KMS-11 (cell line): ENCODE results near the gene UGT1A8.

Source experiments
- H2AFZ ChIP-seq: fragments of 200-600 bp; sonication (generic); 2 replicates; pipeline ENCODE4 v1.6.1; 2016; ENCODE audit warnings: antibody characterized with exemption, mixed run types, low read depth
- H3K27ac ChIP-seq: fragments of 200-600 bp; sonication (generic); 2 replicates; pipeline ENCODE4 v1.6.1; 2016; ENCODE audit warnings: mild to moderate bottlenecking, mixed run types
- H3K27me3 ChIP-seq: fragments of 200-600 bp; sonication (generic); 2 replicates; pipeline ENCODE4 v1.6.1; 2017; ENCODE audit warnings: mild to moderate bottlenecking, low read depth, mixed run types, moderate library complexity; ENCODE audit not compliant: insufficient read depth
- H3K36me3 ChIP-seq: fragments of 200-600 bp; sonication (generic); 2 replicates; pipeline ENCODE4 v1.6.1; 2017; ENCODE audit warnings: mild to moderate bottlenecking, mixed run types; ENCODE audit not compliant: insufficient read depth
- H3K4me1 ChIP-seq: fragments of 200-600 bp; sonication (generic); 2 replicates; pipeline ENCODE4 v1.6.1; 2016; ENCODE audit warnings: mild to moderate bottlenecking, low read depth, mixed run types; ENCODE audit not compliant: poor library complexity, severe bottlenecking
- H3K4me2 ChIP-seq: fragments of 200-600 bp; sonication (generic); 2 replicates; pipeline ENCODE4 v1.7.0; 2016; ENCODE audit warnings: mild to moderate bottlenecking, mixed run types
- H3K4me3 ChIP-seq: fragments of 200-600 bp; sonication (generic); IDR thresholded peaks from 2 replicates; pipeline ENCODE4 v1.6.1; 2017; ENCODE audit warnings: low read depth, low read length, mixed read lengths; ENCODE audit not compliant: insufficient read depth
- H3K79me2 ChIP-seq: fragments of 200-600 bp; sonication (generic); 2 replicates; pipeline ENCODE4 v1.6.1; 2016; ENCODE audit warnings: low read depth, mixed run types; ENCODE audit not compliant: insufficient read depth
- H3K9ac ChIP-seq: fragments of 200-600 bp; sonication (generic); 2 replicates; pipeline ENCODE4 v1.6.1; 2016; ENCODE audit warnings: mild to moderate bottlenecking, mixed run types
- H4K20me1 ChIP-seq: fragments of 200-600 bp; sonication (generic); 2 replicates; pipeline ENCODE4 v1.6.1; 2016; ENCODE audit warnings: mild to moderate bottlenecking, mixed run types; ENCODE audit not compliant: insufficient read depth
- CTCF ChIP-seq: fragments of 200-600 bp; sonication (generic); conservative IDR thresholded peaks from 2 replicates; pipeline ENCODE4 v1.6.1; 2017; ENCODE audit warnings: low read depth, mild to moderate bottlenecking, antibody characterized with exemption, low read length, moderate library complexity, mixed read lengths

The UGT1A8 gene

GRCh38 chr2:233773854-233774253, 156.4 kb downstream of the UGT1A8 start:
- Histone ChIP-seq H3K79me2 (no peaks in the 10 kb centered on the region), H3K4me3 (no peak overlapping the region), H3K9ac (no peak overlapping the region), H2AFZ (no peak overlapping the region), H3K27ac (no peak overlapping the region), H4K20me1 (no peaks in the 10 kb centered on the region), H3K27me3 (no peaks in the 10 kb centered on the region), H3K4me2 (no peak overlapping the region), H3K4me1 (no peaks in the 10 kb centered on the region), H3K36me3 (no peaks in the 10 kb centered on the region)
- no peak for TF ChIP-seq CTCF

GRCh38 chr2:233775414-233775813, 158.0 kb downstream of the UGT1A8 start:
- H3K79me2 ChIP-seq: no peaks in the 10 kb centered on the region
- no peak overlapping the region for H3K4me3 ChIP-seq
- H3K27me3 ChIP-seq: no peaks in the 10 kb centered on the region
- H3K4me1 ChIP-seq: no peaks in the 10 kb centered on the region
- H4K20me1 ChIP-seq: no peaks in the 10 kb centered on the region
- TF ChIP-seq CTCF: no peak
- no peak overlapping the region for H3K9ac ChIP-seq
- H3K4me2 ChIP-seq: no peak overlapping the region
- H3K27ac ChIP-seq: no peak overlapping the region
- no peaks in the 10 kb centered on the region for H3K36me3 ChIP-seq
- no peak overlapping the region for H2AFZ ChIP-seq

GRCh38 chr2:233778030-233778429, 160.6 kb downstream of the UGT1A8 start, which contains the start of gene MROH2A:
MROH2A (plus strand) TSS chr2:233778330; CDS start chr2:233779359, 1,029 bp downstream.
- no peaks in the 10 kb centered on the region for H3K4me1 ChIP-seq
- no peak within 1 kb of the TSS for H2AFZ ChIP-seq
- no peaks in the 10 kb centered on the region for H3K36me3 ChIP-seq
- H3K27ac ChIP-seq: no peak within 1 kb of the TSS
- H3K4me2 ChIP-seq: no peak within 1 kb of the TSS
- H3K4me3 ChIP-seq: no peak within 1 kb of the TSS
- no peak for TF ChIP-seq CTCF
- no peaks in the 10 kb centered on the region for H3K79me2 ChIP-seq
- no peaks in the 10 kb centered on the region for H3K27me3 ChIP-seq
- no peak within 1 kb of the TSS for H3K9ac ChIP-seq
- H4K20me1 ChIP-seq: no peaks in the 10 kb centered on the region

- Histone ChIP-seq H3K9ac (no peak overlapping the region), H3K27me3 (no peaks in the 10 kb centered on the region), H3K4me1 (no peaks in the 10 kb centered on the region), H2AFZ (no peak overlapping the region), H3K79me2 (no peaks in the 10 kb centered on the region), H4K20me1 (no peaks in the 10 kb centered on the region), H3K4me2 (no peak overlapping the region), H3K4me3 (no peak overlapping the region), H3K27ac (no peak overlapping the region), H3K36me3 (no peaks in the 10 kb centered on the region)
- no peak for TF ChIP-seq CTCF
These were observed 162.3 kb downstream of the UGT1A8 start for GRCh38 chr2:233779722-233780121.
